Metanephros (tissue), 2 donors: ENCODE data around the gene SPON2. TPM values are rescaled to one million over a fixed set of nuclear protein-coding genes. Genes with fewer than 3 reads are reported as not detected.

Experiments used
- small RNA-seq: library from RNA; depleted of rRNA; stranded (forward); fragments of <200 nt; gene quantifications from one replicate; pipeline ENCODE3, GENCODE V24; 2014; ENCODE audit warnings: low replicate concordance
- total RNA-seq: library from RNA; depleted of rRNA; stranded (reverse); fragments of >200 nt; gene quantifications from one replicate; pipeline ENCODE4 v1.2.3, GENCODE V29; 2014

SPON2 gene
- 49.7 TPM for total RNA-seq

DNA sequence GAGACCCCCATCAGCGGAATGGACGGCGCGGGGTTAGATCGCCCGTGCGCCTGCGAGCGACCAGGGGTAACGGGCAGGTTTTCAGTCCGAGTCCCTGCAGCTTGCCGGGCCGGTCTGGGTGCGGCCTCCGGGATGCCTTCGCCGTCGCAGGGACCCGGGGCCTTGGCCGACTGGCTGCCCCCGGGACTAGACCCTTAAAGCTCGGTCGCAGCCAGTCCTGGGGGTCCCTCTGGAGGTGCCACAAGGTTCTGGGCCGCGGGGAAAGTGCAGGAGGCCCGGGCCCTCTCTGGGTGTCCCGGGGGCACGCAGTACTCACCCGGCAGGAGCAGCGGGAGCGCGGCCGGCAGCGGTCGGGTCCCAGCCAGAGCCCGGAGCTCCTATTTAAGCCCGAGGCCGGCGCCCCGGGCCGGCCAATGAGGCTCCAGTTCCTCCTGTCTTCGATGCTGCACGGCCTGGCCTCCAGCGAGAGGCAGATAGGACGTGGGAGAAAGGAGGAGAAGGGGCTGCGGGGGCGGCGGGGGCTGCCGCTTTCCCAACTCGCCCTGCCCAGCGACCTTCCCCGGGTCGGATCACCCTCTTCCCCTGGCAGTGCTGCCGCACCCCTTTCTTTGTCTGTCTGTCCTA is at the start of gene SPON2:
Gene SPON2, minus strand, starts transcription at position 356 of the 624 bp plus-strand sequence.

Small RNA genes within 50 kb of the gene (small RNA-seq; reads per million reads assigned to genes)
- not detected for gene RF00554

Other genes starting within 250 kb of the SPON2 start
- gene GAK, start 240.3 kb downstream of the SPON2 start, total RNA-seq = 108 TPM
- gene TMEM175, start 240.1 kb downstream of the SPON2 start, total RNA-seq = 28.9 TPM
- gene DGKQ, start 199.0 kb downstream of the SPON2 start, total RNA-seq = 6.4 TPM
- gene IDUA, start 185.5 kb downstream of the SPON2 start, total RNA-seq = 30.8 TPM
- gene SLC26A1, start 179.2 kb downstream of the SPON2 start, total RNA-seq = 9.4 TPM
- 59.1 TPM for gene FGFRL1, start 161.0 kb downstream of the SPON2 start, total RNA-seq
- gene RNF212, start 59.0 kb downstream of the SPON2 start, total RNA-seq = 9.6 TPM
- gene CTBP1, start 76.5 kb upstream of the SPON2 start, total RNA-seq = 175 TPM
- gene MAEA, start 117.3 kb upstream of the SPON2 start, total RNA-seq = 99.0 TPM
- 14.5 TPM for gene UVSSA, start 174.6 kb upstream of the SPON2 start, total RNA-seq
- not detected for gene NKX1-1, start 233.9 kb upstream of the SPON2 start, total RNA-seq